ENCODE data around the gene KRTAP10-1. TPM values are rescaled to one million over a fixed set of nuclear protein-coding genes. Genes with fewer than 3 reads are reported as not detected.

The KRTAP10-1 gene
- total and polyA plus RNA-seq, 9 of the 15 experiments (the other 6 are each of a cell fraction or from before 2014, with no cell fraction given): not detected

DNA sequence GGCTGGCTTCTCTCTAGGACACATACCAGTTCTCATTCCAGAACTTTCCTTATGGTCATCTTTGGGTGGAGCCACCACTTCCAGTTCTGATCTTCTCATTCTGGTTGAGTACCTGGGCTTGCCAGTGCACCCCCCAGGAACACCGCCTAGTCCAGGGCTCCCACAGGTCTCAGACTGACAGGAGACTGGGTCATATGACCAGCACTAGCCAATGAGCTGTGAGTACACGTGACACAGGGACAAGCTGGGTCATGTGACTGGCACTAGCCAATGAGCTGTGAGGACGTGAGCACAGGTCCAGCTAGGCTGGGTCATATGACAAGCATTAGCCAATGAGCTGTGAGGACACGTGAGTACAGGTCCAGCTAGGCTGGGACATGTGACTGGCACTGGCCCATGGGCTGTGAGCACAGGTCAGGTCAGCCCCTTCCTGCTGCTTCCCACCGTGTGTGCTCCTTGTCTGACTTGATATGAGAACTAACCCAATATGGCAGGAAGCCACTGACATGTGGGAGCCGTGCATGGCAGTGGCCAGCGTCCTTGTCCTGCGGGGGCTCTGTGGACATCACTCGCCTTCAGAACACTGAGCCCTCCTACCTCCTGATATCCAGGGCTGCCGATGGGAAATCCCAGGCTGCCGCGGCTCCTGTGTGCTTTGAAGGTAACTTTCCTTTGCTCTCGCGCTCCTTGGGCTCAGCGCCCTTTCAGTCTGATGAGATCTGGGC lies 22.7 kb downstream of the KRTAP10-1 start (continued):
- TF ChIP-seq, protein P1, sequence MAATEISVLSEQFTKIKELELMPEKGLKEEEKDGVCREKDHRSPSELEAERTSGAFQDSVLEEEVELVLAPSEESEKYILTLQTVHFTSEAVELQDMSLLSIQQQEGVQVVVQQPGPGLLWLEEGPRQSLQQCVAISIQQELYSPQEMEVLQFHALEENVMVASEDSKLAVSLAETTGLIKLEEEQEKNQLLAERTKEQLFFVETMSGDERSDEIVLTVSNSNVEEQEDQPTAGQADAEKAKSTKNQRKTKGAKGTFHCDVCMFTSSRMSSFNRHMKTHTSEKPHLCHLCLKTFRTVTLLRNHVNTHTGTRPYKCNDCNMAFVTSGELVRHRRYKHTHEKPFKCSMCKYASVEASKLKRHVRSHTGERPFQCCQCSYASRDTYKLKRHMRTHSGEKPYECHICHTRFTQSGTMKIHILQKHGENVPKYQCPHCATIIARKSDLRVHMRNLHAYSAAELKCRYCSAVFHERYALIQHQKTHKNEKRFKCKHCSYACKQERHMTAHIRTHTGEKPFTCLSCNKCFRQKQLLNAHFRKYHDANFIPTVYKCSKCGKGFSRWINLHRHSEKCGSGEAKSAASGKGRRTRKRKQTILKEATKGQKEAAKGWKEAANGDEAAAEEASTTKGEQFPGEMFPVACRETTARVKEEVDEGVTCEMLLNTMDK (IDR thresholded peaks at IDR 0.05; ENCODE audit: borderline replicate concordance, insufficient read depth, low read depth, low read length, poor library complexity, severe bottlenecking): no peak
- TF ChIP-seq HNRNPLL (IDR thresholded peaks at IDR 0.05; ENCODE audit: low read depth, low read length, poor library complexity, severe bottlenecking) (no peak), CBX1 (IDR thresholded peaks at IDR 0.05; ENCODE audit: low read depth) (peak; percentile 95), FOS (IDR thresholded peaks at IDR 0.05; ENCODE audit: extremely low read depth, insufficient read length) (peak; percentile 99), ZNF586 (CRISPR knock-in tag; conservative IDR thresholded peaks at IDR 0.05) (no peak), ZNF79 (CRISPR knock-in tag; IDR thresholded peaks at IDR 0.05; ENCODE audit: low read depth) (0 out of 2 replicates have a peak, but pooled peaks have one; percentile 54), HDAC2 (IDR thresholded peaks at IDR 0.05) (no peak), ATF7 (IDR thresholded peaks at IDR 0.05) (peak; percentile 72; the same call in 1 of the 2 replicates), FIP1L1 (IDR thresholded peaks at IDR 0.05; ENCODE audit: low read depth, low read length, poor library complexity, severe bottlenecking) (no peak), RBM17 (IDR thresholded peaks at IDR 0.05; ENCODE audit: borderline replicate concordance, low read depth, low read length) (no peak), CTBP1 (IDR thresholded peaks at IDR 0.05; ENCODE audit: borderline replicate concordance) (no peak; the same call in 1 of the 2 replicates), MAZ (CRISPR knock-in tag; conservative IDR thresholded peaks at IDR 0.05 in 1 of 2, IDR thresholded peaks at IDR 0.05 in 1 of 2) (peak in 1 of 2 experiments; percentile 70; a peak in 2 of 4 replicates), JUN (IDR thresholded peaks at IDR 0.05; ENCODE audit: borderline replicate concordance, low read depth, low read length) (peak; percentile 45; the same call in 1 of the 2 replicates), JUN (CRISPR knock-in tag; IDR thresholded peaks at IDR 0.05; ENCODE audit: borderline replicate concordance) (no peak), PTBP1 (IDR thresholded peaks at IDR 0.05; ENCODE audit: low read depth, low read length) (no peak), EHMT2 (IDR thresholded peaks at IDR 0.05) (no peak), HMGN3 (IDR thresholded peaks at IDR 0.05; ENCODE audit: borderline replicate concordance, extremely low read depth, insufficient read length, low read depth, low read length) (no peak)
- TF ChIP-seq, protein P2, sequence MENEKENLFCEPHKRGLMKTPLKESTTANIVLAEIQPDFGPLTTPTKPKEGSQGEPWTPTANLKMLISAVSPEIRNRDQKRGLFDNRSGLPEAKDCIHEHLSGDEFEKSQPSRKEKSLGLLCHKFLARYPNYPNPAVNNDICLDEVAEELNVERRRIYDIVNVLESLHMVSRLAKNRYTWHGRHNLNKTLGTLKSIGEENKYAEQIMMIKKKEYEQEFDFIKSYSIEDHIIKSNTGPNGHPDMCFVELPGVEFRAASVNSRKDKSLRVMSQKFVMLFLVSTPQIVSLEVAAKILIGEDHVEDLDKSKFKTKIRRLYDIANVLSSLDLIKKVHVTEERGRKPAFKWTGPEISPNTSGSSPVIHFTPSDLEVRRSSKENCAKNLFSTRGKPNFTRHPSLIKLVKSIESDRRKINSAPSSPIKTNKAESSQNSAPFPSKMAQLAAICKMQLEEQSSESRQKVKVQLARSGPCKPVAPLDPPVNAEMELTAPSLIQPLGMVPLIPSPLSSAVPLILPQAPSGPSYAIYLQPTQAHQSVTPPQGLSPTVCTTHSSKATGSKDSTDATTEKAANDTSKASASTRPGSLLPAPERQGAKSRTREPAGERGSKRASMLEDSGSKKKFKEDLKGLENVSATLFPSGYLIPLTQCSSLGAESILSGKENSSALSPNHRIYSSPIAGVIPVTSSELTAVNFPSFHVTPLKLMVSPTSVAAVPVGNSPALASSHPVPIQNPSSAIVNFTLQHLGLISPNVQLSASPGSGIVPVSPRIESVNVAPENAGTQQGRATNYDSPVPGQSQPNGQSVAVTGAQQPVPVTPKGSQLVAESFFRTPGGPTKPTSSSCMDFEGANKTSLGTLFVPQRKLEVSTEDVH (IDR thresholded peaks at IDR 0.05; ENCODE audit: low read depth, partially characterized antibody): no peak
- TF ChIP-seq, protein P3, sequence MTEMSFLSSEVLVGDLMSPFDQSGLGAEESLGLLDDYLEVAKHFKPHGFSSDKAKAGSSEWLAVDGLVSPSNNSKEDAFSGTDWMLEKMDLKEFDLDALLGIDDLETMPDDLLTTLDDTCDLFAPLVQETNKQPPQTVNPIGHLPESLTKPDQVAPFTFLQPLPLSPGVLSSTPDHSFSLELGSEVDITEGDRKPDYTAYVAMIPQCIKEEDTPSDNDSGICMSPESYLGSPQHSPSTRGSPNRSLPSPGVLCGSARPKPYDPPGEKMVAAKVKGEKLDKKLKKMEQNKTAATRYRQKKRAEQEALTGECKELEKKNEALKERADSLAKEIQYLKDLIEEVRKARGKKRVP (CRISPR knock-in tag; IDR thresholded peaks at IDR 0.05): no peak
- TF ChIP-seq, protein P4, sequence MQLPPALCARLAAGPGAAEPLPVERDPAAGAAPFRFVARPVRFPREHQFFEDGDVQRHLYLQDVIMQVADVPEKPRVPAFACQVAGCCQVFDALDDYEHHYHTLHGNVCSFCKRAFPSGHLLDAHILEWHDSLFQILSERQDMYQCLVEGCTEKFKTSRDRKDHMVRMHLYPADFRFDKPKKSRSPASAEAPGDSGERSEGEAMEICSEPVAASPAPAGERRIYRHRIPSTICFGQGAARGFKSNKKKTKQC (CRISPR knock-in tag; IDR thresholded peaks at IDR 0.05): no peak; the same call in 1 of the 2 replicates

Measured in K562 (cell line).